ENCODE measurements around the gene ACAD11. TPM values are rescaled to one million over a fixed set of nuclear protein-coding genes. Genes with fewer than 3 reads are reported as not detected.
A peak's percentile ranks its signal among the peaks of the same experiment; 100 is the strongest.
"Not testable (repeated sequence)": the region's sequence is repeated elsewhere in the genome, so short reads cannot be mapped to it uniquely, and the experiment has no call there.

ACAD11 gene
- total and polyA plus RNA-seq, 9 donors, result 7.4 to 16.7 (median 11.0) TPM

DNA sequence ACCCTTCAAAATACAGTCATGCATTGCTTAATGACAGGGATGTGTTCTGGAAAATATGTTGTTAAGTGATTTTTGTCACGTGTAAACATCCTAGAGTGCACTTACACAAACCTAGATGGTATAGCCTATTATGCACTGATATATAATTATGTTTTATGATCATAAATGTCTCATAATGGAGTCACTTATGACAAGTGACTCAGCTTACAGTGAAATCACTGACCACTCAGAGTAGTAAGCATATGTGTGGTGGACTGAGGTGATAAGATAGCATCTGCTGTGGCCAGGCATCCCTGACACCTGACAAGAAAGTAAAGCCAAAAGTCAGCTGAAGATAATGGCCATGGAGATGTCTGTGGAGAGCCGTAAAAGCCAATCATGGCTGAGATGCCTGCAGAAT is 5.4 kb downstream of the ACAD11 start:
- no peak overlapping the region for H3K27ac ChIP-seq (ENCODE audit: low read length)
- DNase-seq, result no peak
- no peaks in the 10 kb centered on the region for H3K27me3 ChIP-seq (ENCODE audit: control insufficient read depth, insufficient read depth, low read length)
- no peaks in the 10 kb centered on the region for H3K36me3 ChIP-seq (ENCODE audit: control insufficient read depth, insufficient read depth, low read length)
- H3K9me3 ChIP-seq (replicated peaks; ENCODE audit: control insufficient read depth, low read depth, low read length), result no peaks in the 10 kb centered on the region
- no peak overlapping the region for H3K4me3 ChIP-seq (ENCODE audit: low read length)
- WGBS (ENCODE audit: insufficient coverage), result 83% methylated on average over 1 of the region's 2 CpGs
- peaks cover 2% of the 10 kb centered on the region for H3K4me1 ChIP-seq (ENCODE audit: control insufficient read depth, insufficient read depth, low read length)

DNA sequence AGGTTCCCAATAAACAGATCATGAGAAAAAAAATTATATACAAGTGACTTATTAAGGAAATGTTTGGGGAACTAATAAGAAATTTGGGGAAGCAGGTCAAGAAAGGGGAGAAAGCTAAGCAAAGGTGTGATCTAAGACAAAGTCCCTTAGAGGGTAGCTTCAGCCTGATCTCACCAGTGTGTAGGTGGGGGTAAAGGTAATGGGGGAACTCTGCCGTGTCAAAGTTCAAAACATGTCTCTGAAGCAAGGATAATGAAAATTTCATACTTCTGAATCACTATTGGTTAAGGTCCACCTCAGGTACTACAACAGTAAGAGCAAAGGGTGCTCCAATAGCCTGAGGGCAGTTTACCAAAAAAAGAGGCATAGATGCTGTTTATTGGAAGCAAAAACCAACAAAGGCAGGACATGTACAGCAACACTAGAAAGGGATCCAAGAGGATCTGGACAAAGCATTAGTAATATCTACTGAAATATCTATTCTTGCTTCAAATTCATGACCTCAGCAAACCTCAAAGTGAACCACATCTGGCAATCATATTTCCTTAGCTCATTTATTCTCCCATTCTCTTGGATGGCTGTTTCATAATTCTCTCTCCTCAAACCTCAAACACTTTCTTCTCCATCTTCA is 6.9 kb downstream of the ACAD11 start:
- H3K4me1 ChIP-seq (ENCODE audit: control insufficient read depth, insufficient read depth, low read length), result no peaks in the 10 kb centered on the region
- H3K27me3 ChIP-seq (ENCODE audit: control insufficient read depth, insufficient read depth, low read length), result no peaks in the 10 kb centered on the region
- H3K36me3 ChIP-seq (ENCODE audit: control insufficient read depth, insufficient read depth, low read length), result no peaks in the 10 kb centered on the region
- 40% methylated on average over 1 of the region's 1 CpG for WGBS (ENCODE audit: insufficient coverage)
- peak; percentile 52 for DNase-seq
- H3K9me3 ChIP-seq (replicated peaks; ENCODE audit: control insufficient read depth, low read depth, low read length), result no peaks in the 10 kb centered on the region
- H3K4me3 ChIP-seq (ENCODE audit: low read length), result no peak overlapping the region
- H3K27ac ChIP-seq (ENCODE audit: low read length), result no peak overlapping the region

DNA sequence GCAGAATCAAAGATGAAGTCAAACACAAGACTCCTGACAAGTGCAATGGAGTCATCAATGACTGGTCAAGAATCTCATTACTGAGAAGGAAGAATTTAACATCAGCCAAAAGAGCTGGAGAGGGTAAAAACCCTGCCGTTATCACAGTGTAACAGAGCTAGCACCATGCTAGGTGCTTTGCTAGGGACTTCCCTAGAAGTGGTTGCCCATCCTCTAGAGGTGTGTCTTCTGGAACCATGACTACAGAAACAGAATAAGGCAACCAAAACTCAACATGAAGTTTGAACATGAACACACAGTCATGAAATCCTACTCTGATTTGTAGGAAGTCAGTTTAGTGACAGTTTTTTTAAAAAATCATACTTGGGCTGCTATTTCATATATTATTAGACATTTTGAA is 9.5 kb downstream of the ACAD11 start:
- DNase-seq, result no peak
- no peak overlapping the region for H3K27ac ChIP-seq (ENCODE audit: low read length)
- H3K4me3 ChIP-seq (ENCODE audit: low read length), result no peak overlapping the region
- no peaks in the 10 kb centered on the region for H3K4me1 ChIP-seq (ENCODE audit: control insufficient read depth, insufficient read depth, low read length)
- 100% methylated on average over 1 of the region's 1 CpG for WGBS (ENCODE audit: insufficient coverage)
- no peaks in the 10 kb centered on the region for H3K9me3 ChIP-seq (replicated peaks; ENCODE audit: control insufficient read depth, low read depth, low read length)
- no peaks in the 10 kb centered on the region for H3K36me3 ChIP-seq (ENCODE audit: control insufficient read depth, insufficient read depth, low read length)
- no peaks in the 10 kb centered on the region for H3K27me3 ChIP-seq (ENCODE audit: control insufficient read depth, insufficient read depth, low read length)

DNA sequence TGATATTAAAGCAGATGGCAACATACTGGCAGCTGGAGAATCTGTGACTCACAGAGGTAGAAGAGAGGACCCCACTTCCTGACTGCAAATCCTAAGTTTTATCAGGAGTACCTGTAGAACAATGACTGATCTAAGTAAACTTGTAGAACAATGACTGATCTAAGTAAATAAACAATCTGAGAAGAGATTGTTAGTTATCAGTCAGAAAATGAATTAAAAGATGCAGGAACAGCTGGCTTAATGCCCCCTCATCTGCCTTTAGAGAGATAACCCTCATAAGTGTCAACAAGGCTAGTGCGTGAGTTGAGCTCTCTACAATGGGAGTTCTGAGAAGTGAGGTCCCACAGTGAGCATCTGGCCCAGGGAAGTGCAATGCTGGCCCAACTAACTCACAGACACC is 14.6 kb downstream of the ACAD11 start:
- WGBS (ENCODE audit: insufficient coverage), result 83% methylated on average over 1 of the region's 1 CpG
- no peak overlapping the region for H3K4me3 ChIP-seq (ENCODE audit: low read length)
- no peaks in the 10 kb centered on the region for H3K9me3 ChIP-seq (replicated peaks; ENCODE audit: control insufficient read depth, low read depth, low read length)
- H3K27ac ChIP-seq (ENCODE audit: low read length), result no peak overlapping the region
- H3K27me3 ChIP-seq (ENCODE audit: control insufficient read depth, insufficient read depth, low read length), result no peaks in the 10 kb centered on the region
- no peak for DNase-seq
- no peaks in the 10 kb centered on the region for H3K36me3 ChIP-seq (ENCODE audit: control insufficient read depth, insufficient read depth, low read length)
- H3K4me1 ChIP-seq (ENCODE audit: control insufficient read depth, insufficient read depth, low read length), result no peaks in the 10 kb centered on the region

DNA sequence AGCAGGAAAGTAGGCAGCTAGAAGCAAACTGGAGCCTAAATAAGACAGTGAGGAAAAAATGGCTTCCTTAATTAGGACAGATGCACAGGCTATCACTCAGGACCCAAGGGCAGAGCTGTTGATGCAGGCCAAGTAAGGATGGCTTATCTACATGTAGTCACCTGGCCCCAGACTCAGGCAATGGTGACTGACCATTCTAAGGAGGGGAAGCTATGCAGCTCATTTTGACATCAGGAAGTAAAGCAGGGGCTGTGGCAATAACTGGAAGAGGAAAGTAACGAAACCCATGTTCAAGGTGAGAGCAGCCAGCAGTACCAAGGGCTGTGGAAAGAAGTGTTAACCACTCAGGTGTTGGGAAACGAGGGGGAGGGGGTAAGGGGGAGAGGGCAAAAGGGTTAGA is 16.2 kb downstream of the ACAD11 start:
- peaks cover 4% of the 10 kb centered on the region for H3K36me3 ChIP-seq (ENCODE audit: control insufficient read depth, insufficient read depth, low read length)
- H3K4me3 ChIP-seq (ENCODE audit: low read length), result no peak overlapping the region
- DNase-seq, result no peak
- H3K27me3 ChIP-seq (ENCODE audit: control insufficient read depth, insufficient read depth, low read length), result no peaks in the 10 kb centered on the region
- H3K27ac ChIP-seq (ENCODE audit: low read length), result no peak overlapping the region
- WGBS (ENCODE audit: insufficient coverage), result 49% methylated on average over 2 of the region's 2 CpGs
- no peaks in the 10 kb centered on the region for H3K4me1 ChIP-seq (ENCODE audit: control insufficient read depth, insufficient read depth, low read length)
- H3K9me3 ChIP-seq (replicated peaks; ENCODE audit: control insufficient read depth, low read depth, low read length), result no peaks in the 10 kb centered on the region

DNA sequence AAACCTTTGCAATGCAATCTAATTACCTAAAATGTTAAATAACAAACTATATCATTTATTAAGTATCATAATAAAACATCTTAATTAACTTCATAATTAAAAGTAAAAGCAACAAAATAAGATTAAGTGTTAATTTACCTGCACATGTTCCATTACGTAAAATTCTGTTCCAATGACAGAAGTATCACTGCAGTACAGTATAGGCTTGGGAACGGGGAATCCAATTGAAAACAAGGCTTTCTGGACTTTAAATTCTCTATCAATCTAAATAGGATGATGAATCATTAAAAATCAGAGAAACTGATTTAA is 17.1 kb downstream of the ACAD11 start:
- no peak overlapping the region for H3K4me3 ChIP-seq (ENCODE audit: low read length)
- WGBS (ENCODE audit: insufficient coverage), result no CpG with 5 or more reads among the region's 2 CpGs

DNA sequence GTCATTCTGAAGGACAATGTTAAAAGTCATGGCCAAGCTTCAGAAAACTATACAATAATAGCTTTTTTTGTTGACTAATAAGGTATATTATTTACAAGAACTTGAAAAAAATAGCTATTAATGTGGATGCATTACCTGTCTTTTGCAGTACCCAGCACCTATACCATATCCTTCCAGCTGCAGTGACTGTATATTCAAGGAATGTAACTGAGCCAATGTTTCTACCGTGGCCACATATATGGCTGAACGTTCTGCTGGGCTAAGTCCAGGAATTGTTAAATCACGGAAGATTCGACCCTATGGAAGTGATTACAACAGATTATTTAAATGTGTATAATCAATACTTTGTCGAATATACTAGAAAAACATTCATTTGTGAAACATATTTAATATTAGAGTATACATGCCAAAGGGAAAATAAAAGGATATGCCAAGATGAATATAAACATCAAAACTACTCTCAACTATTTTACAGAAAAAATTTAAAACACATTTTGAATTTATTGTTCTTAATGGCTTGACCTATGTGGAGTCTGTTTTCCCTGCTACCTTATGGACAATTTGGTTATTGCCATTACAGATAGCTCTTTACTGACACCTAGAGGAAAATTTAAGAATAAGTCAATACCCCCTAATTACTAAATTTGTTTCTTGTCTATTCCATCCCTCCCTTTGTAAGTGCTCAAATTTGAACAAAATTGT is 17.6 kb downstream of the ACAD11 start:
- no peak overlapping the region for H3K4me3 ChIP-seq (ENCODE audit: low read length)
- no peaks in the 10 kb centered on the region for H3K4me1 ChIP-seq (ENCODE audit: control insufficient read depth, insufficient read depth, low read length)
- H3K27ac ChIP-seq (ENCODE audit: low read length), result no peak overlapping the region
- no peaks in the 10 kb centered on the region for H3K27me3 ChIP-seq (ENCODE audit: control insufficient read depth, insufficient read depth, low read length)
- WGBS (ENCODE audit: insufficient coverage), result no CpG with 5 or more reads among the region's 5 CpGs
- peaks cover 4% of the 10 kb centered on the region for H3K36me3 ChIP-seq (ENCODE audit: control insufficient read depth, insufficient read depth, low read length)
- H3K9me3 ChIP-seq (replicated peaks; ENCODE audit: control insufficient read depth, low read depth, low read length), result no peaks in the 10 kb centered on the region
- peak; percentile 69 for DNase-seq

More for the DNA sequence above, 17.1 kb downstream of the ACAD11 start:
- Histone ChIP-seq H3K27ac (ENCODE audit: low read length) (no peak overlapping the region), H3K9me3 (replicated peaks; ENCODE audit: control insufficient read depth, low read depth, low read length) (no peaks in the 10 kb centered on the region), H3K36me3 (ENCODE audit: control insufficient read depth, insufficient read depth, low read length) (peaks cover 4% of the 10 kb centered on the region), H3K27me3 (ENCODE audit: control insufficient read depth, insufficient read depth, low read length) (no peaks in the 10 kb centered on the region), H3K4me1 (ENCODE audit: control insufficient read depth, insufficient read depth, low read length) (no peaks in the 10 kb centered on the region)
- DNase-seq, result no peak

DNA sequence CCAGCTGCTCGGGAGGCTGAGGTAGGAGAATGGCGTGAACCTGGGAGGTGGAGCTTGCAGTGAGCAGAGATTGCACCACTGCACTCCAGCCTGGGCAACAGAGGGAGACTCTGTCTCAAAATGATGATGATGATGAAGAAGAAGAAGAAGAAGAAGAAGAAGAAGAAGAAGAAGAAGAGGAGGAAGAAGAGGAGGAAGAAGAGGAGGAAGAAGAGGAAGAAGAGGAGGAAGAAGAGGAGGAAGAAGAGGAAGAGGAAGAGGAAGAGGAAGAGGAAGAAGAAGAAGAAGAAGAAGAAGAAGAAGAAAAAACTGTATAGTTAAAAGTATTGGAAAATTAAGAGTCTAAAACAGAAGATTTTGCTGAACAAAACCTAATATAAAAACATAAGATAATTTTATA is 18.2 kb downstream of the ACAD11 start:
- H3K36me3 ChIP-seq (ENCODE audit: control insufficient read depth, insufficient read depth, low read length); H3K27me3 ChIP-seq (ENCODE audit: control insufficient read depth, insufficient read depth, low read length); H3K4me1 ChIP-seq (ENCODE audit: control insufficient read depth, insufficient read depth, low read length); H3K27ac ChIP-seq (ENCODE audit: low read length); H3K4me3 ChIP-seq (ENCODE audit: low read length); DNase-seq; H3K9me3 ChIP-seq (replicated peaks; ENCODE audit: control insufficient read depth, low read depth, low read length): not testable (repeated sequence)
- WGBS (ENCODE audit: insufficient coverage), result 100% methylated on average over 1 of the region's 2 CpGs

DNA sequence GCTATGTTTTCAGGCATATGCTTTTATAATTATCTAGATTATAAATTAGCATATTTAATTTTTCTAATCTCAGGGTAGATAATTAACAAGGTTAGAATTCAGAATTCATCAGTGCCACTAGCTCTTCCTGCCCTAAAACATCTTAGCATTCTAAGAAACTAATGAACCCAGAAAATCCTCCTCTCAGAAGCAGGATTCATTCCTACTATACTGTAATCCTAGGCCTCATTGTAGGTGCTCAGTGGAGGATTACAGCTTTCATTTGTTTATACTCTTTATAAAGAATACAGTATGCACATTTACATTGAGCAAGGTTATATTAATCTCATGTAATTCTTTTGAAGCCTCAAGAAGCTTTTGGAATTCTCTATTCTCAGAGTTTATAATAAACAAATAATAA is 20.9 kb downstream of the ACAD11 start:
- H3K36me3 ChIP-seq (ENCODE audit: control insufficient read depth, insufficient read depth, low read length), result peaks cover 4% of the 10 kb centered on the region
- no peak for DNase-seq
- H3K27ac ChIP-seq (ENCODE audit: low read length), result no peak overlapping the region
- H3K4me1 ChIP-seq (ENCODE audit: control insufficient read depth, insufficient read depth, low read length), result peaks cover 2% of the 10 kb centered on the region
- no peaks in the 10 kb centered on the region for H3K9me3 ChIP-seq (replicated peaks; ENCODE audit: control insufficient read depth, low read depth, low read length)
- no peak overlapping the region for H3K4me3 ChIP-seq (ENCODE audit: low read length)
- H3K27me3 ChIP-seq (ENCODE audit: control insufficient read depth, insufficient read depth, low read length), result no peaks in the 10 kb centered on the region

DNA sequence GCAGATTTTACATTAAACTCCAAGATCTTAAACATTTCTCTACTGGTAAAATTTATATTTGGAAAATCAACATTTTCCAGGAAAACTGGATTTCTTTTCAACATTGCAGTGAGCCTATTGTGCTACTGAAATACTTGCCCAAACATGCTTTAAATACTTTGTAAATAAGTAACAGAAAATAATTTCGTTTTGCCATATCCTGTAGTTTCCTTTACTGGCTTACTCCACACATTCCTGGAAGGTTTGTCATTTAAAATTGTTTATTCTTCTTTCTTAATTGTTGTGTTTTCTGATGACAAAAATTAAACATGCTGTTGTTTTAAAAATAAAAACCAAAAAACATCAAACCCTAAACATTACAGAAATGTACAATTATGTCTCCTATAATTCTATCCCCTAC is 22.0 kb downstream of the ACAD11 start:
- H3K27ac ChIP-seq (ENCODE audit: low read length), result no peak overlapping the region
- H3K4me1 ChIP-seq (ENCODE audit: control insufficient read depth, insufficient read depth, low read length), result peaks cover 2% of the 10 kb centered on the region
- no peak overlapping the region for H3K4me3 ChIP-seq (ENCODE audit: low read length)
- peaks cover 4% of the 10 kb centered on the region for H3K36me3 ChIP-seq (ENCODE audit: control insufficient read depth, insufficient read depth, low read length)
- H3K27me3 ChIP-seq (ENCODE audit: control insufficient read depth, insufficient read depth, low read length), result no peaks in the 10 kb centered on the region
- H3K9me3 ChIP-seq (replicated peaks; ENCODE audit: control insufficient read depth, low read depth, low read length), result no peaks in the 10 kb centered on the region
- no peak for DNase-seq
- no CpG with 5 or more reads among the region's 1 CpG for WGBS (ENCODE audit: insufficient coverage)

DNA sequence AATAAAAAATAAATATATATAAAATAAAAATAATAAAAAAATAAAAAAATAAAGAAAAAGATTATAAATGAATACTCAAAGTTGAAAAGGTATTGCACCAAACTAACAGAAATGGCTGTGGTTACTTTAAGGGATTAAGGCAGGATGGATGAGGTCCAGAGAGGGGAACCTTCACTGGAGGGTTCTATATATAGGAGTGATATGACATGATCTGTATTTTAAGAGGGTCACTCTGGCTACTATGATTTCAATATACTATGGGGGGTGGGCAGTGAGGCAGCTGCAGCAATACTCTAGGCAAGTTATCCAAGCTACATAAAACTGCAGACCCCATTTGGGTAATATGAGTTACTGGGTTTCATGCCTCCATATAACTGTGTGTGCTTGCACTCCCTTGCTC is 24.6 kb downstream of the ACAD11 start:
- Histone ChIP-seq H3K9me3 (replicated peaks; ENCODE audit: control insufficient read depth, low read depth, low read length) (no peaks in the 10 kb centered on the region), H3K36me3 (ENCODE audit: control insufficient read depth, insufficient read depth, low read length) (peaks cover 4% of the 10 kb centered on the region), H3K4me3 (ENCODE audit: low read length) (no peak overlapping the region), H3K4me1 (ENCODE audit: control insufficient read depth, insufficient read depth, low read length) (peaks cover 2% of the 10 kb centered on the region), H3K27ac (ENCODE audit: low read length) (no peak overlapping the region), H3K27me3 (ENCODE audit: control insufficient read depth, insufficient read depth, low read length) (no peaks in the 10 kb centered on the region)
- no peak for DNase-seq

All from muscle of leg (tissue), 11 donors.